SH-SY5Y (cell line): ENCODE measurements around the gene BRD3.

Source experiments
- GATA2 ChIP-seq: IDR thresholded peaks from 2 replicates; pipeline ENCODE4 v1.6.1; 2011; ENCODE audit warnings: mild to moderate bottlenecking, low read depth, low read length
- GATA3 ChIP-seq: IDR thresholded peaks from 2 replicates; pipeline ENCODE4 v1.6.1; 2011; ENCODE audit warnings: low read depth, mild to moderate bottlenecking, low read length, moderate library complexity

- TF ChIP-seq GATA3 (no peak), GATA2 (no peak)
Observed at GRCh38 chr9:134039386-134040175, 28.2 kb downstream of the BRD3 start.
